Nucleus accumbens (tissue), 56 donors: ENCODE measurements around the gene CGB1.
A peak's percentile ranks its signal among the peaks of the same experiment; 100 is the strongest.
"Not testable (repeated sequence)": the region's sequence is repeated elsewhere in the genome, so short reads cannot be mapped to it uniquely, and the experiment has no call there.

Source experiments
- DNase-seq, 56 donors: peaks; one replicate each; lab custom pipeline; 2025; lab: John Stamatoyannopoulos, UW

The CGB1 gene

DNA sequence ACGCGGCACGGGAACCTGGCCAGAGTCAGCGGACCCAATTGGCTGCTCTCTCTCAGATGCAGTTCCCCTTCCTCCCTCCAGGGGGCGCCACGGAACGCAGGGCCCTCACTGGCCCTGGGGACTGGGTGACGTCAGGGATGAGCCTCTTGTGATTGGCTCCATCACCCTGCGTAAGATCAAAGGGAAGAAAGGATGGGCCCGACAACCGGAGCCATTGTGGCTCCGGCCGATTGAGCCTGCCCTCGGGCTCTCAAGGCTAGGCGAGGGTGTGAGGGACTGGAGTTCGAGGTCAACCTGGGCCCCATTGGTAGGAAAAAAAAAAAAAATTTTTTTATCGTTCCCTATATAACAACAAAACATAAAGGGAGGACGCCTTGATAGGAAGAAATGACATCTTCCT, at the start of gene CGB1:
CGB1 (minus strand) TSS at position 81 of the 400 bp plus-strand sequence. CDS start 184 bp downstream, outside the sequence.
- not testable (repeated sequence) for DNase-seq

DNA sequence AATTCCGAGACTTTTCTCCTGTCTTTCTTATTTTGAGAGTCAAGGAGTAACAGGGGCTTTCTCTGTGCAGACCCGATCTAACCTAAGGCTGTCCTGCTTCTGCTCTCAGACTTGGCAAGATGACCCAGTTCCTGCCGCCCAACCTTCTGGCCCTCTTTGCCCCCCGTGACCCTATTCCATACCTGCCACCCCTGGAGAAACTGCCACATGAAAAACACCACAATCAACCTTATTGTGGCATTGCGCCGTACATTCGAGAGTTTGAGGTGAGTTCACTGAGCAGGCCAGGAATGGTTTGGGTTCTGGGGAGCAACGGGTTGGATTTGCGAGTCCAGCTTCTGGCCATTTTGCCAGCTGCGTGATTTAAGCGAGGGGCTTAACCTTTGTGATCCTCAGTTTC, 49.6 kb upstream of the CGB1 start:
- DNase-seq = no peak

DNA sequence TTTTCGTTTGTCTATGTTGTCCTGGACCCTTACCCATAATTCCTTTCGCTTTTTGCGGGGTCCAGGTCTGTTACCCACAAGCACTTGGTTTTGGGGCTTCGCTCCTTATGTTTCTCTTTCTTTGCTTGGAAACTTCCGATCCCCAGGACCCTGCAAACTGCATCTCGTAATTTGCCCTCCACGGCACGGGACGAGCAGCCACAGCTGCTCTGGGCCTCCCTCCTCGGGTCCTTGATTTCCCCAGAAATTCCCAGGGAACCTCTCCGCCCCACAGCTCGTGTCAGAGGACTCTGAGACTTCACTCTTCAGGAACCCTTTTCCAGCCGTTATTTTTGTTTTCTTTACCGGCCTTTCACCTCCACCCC, 49.2 kb upstream of the CGB1 start:
- no peak for DNase-seq

DNA sequence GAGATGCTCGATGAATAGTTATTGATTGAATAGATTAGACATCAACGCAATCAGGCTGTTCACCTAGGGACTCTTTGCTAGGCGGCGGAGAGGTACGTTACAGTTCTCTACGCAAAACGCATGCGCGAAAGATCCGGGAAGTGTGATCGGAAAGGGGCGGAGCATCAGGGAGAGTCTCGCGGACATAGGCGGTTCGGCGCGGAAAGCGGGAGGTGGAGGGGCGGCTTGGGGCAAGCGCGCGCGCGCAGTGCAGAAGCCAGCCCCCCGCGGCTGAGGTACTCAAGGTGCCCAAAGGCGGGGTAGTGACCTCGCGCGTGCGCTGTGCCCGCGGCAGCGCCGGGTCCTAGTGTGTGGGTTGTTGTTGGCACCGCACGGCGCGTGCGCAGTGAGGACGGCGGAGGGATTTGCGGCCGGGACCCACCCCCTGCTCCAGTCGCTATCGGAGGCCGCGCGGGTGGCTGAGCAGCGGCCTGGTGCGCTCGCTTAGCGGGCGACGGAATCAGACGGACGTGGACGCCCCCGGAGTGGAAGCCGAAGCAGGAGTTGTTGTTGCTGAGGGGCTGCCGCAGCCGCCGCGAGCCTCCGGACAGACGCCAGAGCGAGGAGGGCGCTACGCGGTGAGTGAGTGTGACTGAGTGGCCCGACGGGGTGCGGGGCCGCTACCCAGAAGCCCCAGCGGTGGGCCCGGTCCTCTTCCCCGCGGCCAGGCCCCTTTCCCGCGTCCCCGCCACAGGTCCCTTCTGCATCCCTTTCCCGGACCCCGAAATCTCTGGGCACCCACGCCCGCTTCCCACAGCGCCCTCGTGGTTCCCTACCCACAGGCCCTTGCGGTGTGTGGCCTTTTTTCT, 48.5 kb upstream of the CGB1 start, which contains the start of gene SNRNP70:
SNRNP70 (plus strand) TSS at position 432 of the 848 bp plus-strand sequence. CDS start 964 bp downstream, outside the sequence.
- peak; percentile 67 to 100 (median 97) for DNase-seq

DNA sequence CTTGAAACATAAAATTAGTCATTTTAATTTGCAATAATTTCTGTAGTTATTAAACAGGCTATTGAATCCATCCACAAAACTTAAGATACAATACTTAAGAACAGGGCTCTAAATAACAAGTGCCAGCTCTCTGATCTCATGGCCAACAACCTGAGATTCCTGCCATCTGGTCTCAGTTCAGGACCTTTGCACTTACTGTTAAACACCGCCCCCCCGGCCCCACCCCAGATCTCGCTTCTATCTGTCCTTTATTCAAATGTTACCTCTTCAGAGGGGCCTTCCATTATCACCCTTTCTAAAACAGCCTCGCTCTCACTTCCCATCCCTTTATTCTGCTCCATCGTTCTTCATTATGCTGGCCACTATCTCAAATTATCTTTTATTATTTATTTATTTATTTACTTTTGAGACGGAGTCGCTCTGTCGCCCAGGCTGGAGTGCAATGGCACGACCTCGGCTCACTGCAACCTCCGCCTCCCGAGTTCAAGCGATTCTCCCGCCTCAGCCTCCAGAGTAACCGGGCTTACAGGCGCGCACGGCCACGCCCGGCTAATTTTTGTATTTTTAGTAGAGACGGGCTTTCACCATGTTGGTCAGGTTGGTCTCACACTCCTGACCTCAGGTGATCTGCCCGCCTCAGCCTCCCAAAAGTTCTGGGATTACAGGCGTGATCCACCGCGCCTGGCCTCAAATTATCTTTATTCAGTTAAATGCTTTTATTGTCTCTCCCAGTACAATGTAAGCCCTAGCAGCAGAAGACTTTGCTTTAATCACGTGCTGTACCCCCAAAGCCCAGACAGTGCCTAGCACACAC, 47.7 kb upstream of the CGB1 start:
- DNase-seq = peak in 2 of 56 donors; percentile 26 to 41

DNA sequence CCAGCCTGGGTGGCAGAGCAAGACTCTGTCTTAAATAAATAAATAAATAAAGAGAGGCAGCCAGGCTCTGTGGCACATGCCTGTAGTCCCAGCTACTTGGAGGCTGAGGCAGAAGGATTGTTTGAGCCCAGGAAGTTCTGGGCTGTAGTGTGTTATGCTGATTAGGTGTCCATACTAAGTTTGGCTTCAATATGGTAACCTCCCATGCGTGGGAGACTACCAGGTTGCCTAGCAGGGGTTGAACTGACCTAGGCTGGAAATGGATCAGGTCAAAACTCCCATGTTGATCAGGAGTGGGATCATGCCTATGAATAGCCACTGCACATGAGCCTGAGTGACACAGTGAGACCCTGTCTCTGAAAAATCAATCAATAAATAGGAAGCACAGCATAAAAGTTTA, 44.6 kb upstream of the CGB1 start:
- no peak for DNase-seq

DNA sequence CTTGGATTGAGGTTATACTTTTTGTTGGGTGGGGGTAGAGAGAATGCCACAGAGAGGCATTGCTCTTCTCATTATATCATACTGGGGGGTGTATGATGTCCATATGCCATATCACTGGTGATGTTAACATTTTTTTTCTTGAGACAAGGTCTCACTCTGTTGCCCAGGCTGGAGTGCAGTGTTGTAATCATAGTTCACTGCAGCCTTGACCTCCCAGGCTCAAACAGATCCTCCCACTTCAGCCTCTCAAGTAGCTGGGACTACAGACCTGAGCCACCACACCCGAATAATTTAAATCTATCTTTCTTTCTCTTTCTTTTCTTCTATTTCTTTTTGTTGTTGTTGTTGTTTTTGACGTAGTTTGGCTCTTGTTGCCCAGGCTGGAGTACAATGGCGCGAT, 43.7 kb upstream of the CGB1 start:
- DNase-seq = no peak

DNA sequence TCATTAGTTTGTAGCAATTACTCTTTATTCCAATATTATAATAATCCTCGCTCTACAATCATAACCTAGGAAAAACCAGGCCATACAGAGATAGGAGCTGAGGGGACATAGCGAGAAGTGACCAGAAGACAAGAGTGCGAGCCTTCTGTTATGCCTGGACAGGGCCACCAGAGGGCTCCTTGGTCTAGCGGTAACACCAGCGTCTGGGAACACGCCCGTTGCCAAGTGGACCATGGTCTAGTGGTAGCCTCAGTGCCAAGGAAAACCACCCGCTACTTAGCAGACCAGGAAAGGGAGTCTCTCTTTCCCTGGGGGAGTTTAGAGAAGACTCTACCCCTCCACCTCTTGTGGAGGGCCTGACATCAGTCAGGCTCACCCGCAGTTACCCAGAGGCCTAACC, 38.2 kb upstream of the CGB1 start:
- DNase-seq = peak in 37 of 56 donors; percentile 1 to 73 (median 22)

DNA sequence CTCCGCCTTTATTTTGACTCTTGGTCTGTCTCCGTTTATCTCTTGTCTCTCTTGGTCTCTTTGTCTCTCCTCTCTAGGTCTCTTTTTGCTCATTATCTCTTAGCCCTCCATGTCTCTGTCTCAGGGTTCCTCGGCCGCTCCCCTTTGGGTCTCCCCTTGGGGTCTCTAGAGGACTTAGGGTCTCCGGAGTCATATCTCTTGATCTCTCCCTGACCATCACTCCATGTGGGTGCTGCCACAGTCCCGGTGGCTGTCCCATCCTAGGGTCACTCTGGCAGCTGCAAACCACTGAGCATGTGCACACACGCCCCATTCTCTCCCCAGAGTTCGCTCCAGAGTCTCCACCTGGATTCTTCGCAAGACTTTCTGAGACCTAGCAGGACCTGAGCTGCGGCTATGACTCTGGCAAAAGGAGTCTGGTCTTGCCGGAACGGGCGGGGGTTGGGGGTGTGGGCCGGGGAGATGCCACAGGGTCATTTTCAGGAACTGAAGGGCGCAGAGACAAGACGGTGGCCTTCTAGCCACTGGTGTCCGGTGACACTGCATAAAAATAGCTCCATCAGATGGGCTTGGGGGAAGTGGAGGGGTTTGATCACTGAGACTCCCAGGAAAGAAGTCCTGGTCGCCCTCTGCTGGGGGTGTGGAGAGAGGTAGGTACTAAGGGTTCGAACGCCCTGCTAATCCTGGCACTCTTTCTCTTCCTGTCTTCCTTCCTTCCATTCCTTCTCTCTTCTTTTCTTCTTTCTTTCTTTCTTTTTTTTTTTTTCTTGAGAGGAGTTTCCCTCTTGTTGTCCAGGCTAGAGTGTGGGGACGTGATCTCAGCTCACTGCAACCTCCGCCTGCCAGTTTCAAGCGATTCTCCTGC, 37.1 kb upstream of the CGB1 start:
- no peak for DNase-seq

DNA sequence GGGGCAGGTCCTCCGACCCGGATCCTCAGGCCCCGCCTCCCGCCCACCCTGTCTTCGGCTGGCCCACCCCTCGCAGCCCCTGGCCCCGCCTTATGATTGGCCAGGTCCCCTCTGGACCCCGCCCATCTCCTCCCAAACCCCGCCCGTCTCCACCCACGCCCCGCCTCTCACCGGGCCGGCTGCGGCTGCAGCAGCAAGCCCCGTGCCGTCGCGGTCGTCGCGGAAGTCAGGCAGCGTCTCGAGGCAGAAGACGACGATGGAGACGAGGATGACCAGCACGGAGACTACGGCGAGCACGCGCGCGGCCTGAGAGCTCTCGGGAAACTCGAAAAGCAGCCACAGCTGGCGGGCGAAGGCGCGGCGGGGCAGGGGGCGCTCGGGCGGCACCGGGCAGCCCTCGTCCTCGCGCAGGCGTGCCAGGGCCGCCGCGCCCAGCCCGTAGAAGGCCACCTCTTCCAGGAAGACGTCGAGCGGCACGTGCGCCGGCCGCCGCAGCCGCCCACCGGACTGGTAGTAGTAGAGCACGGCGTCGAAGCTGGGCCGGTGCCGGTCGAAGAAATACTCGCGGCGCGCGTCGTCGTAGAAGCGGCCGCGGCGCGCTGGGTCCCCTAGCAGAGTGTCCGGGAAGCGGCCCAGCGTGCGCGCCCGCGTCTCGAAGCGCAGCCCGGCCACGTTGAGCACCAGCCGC, 35.3 kb upstream of the CGB1 start:
- DNase-seq = peak in 1 of 56 donors; percentile 6

DNA sequence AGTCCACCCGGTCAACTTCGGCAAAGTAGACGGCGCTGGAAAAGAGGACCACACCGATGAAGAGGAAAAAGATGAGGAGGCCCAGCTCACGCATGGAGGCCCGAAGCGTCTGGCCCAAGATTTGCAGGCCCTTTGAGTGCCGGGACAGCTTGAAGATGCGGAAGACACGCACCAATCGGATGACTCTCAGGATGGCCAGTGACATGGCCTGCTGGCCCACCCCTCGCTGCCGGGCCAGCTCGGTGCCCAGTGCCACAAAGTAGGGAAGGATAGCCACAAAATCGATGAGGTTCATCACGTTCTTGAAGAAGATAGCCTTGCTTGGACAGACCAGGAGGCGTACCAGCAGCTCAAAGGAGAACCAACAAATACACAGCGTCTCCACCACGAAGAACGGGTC, 33.7 kb upstream of the CGB1 start:
- DNase-seq = no peak

DNA sequence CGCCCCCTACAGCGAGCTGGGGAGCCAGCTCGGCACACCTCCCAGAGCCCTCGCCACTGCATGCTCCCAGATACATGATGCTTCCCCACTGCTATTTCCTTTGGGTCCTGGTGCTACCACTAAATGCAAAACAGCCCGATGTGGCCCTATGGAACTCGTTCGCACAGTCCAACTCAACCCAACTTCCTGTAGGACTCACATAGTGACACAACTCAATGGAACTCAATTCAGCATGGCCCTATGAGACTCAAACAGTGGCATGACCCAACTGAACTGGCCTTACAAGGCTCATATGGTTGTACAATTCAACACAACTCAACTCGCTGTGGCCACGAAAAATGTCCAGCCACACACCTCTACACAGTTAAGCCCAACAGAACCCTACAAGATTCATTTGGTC, 32.3 kb upstream of the CGB1 start:
- no peak for DNase-seq

DNA sequence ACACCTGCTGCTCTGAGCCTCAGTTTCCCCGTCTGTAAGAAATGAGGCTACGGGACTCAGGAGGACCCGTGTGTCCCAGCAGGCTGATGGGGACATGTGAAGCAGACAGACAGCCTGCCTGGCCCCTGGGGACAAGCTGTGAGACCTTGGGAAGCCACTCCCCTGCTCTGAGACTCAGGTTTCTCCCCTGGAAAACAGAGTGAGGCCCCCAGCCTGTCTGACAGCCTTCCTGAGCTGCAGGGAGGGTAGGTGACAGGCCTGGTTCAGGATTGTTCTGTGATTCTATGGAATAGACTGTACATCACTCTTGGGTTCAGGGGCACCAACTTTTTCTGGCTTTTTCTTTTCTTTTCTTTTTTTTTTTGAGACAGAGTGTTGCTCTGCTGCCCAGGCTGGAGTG, 30.9 kb upstream of the CGB1 start:
- DNase-seq = no peak

DNA sequence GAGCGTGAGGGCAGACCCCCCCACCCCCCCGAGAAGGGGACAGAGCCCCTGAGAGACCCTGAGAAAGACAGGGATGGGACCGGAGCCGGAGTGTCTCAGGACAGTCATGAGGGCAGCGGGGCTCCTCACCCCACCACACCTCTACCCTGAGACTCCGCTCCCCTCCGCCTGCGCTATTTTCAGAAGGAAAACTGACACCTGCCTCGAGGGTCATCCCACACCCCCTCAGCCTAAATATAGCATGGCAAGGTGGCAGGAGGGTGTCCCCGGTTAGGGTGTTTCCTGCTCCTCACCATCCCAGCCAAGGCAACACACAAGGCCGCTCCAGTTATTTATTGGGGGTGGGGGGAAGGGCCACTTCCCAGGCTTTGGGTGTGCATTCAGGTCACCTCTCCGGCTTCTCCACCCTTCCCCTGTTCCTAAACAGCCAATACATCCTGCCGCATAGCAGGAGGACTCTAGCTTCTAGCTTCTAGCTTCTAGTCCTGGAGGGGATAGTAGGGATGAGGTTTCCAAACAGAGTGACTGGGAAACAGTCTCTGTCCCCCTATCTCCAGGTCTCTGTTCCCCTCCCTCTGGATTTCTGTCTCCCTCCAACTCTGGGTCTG, 29.3 kb upstream of the CGB1 start:
- DNase-seq = no peak

DNA sequence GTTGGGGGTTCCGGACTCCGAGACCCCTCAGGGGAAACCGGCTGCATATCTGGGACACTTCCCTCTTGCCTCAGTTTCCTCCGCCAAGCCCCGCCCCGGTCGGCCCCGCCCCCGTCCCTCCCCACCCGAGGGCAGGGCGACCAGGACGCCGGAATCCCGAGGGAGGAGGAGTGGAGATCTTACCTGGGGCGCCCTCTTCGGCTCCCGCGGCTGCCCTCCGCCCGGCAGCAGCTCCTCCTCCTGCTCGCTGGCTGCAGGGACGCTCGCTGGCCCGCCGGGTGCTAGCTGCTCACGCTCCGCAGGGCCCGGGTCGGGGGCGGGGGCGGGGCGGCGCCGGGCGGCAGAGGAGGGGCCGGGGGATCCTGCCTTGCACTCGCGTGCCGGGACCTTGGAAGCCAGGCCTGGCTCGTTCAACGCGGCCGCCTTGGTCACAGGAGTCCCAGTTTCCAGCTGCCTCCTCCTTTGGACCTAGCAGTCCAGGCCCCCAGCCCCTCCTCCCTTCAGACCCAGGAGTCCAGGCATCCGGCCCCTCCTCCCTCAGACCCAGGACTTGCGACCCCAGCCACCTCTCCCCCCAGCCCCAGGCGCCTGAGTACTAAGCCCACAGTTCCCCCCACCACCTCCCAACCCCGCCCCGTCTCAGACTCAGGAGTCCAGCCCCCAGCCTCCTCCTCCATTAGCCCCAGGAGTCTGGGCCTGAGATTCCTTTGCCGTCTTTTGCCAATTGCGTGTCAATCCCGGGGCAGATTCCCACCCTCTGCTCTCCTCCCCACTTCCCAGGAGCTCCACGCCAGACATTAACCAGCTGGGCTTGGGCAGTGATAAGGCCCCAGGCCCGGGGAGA, 28.3 kb upstream of the CGB1 start, which contains the start of gene NTF4:
NTF4 (minus strand) TSS at position 51 of the 844 bp plus-strand sequence. CDS start 2,821 bp downstream, outside the sequence.
- DNase-seq = peak in 1 of 56 donors; percentile 7

DNA sequence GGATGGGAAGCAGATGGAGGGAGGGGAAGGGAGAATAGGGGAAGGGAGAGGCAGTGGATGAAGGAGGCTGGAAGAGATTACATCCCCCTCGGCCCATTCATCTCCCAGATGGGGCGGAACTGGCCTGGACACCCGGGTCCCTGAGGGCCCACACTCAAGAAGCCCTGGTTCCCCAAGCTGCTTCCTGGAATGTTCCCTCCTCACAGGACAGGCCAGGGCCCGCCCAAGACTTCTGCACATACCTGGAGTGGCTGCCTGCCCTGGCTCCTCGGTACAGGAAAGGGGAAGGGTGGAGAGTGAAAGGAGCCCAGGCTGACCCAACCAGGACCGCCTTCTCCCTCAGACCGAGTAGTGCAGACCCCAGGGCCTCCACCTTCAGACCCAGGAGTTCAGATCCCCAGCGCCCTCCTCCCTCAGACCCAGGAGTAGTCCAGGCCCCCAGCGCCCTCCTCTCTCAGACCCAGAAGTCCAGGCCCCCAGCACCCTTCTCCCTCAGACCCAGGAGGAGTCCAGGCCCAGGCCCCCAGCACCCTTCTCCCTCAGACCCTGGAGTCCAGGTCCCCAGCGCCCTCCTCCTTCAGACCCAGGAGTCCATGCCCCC, 27.4 kb upstream of the CGB1 start:
- no peak for DNase-seq

DNA sequence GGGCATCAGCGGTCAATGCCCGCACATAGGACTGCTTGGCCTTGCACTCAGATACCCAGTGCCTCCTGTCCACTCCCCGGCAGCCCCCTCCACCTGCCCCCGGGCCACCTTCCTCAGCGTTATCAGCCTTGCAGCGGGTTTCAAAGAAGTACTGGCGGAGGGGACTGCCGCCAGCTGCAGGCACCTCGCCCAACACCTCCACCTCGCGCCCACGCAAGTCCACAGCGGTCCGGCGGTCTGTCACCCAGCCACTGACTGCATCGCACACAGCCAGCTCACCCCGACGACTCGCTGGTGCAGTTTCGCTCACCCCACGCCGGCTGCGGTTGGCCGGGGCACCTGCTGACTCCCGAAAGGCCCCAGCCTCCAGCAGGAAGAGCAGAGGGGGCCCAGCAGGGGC, 24.8 kb upstream of the CGB1 start:
- no peak for DNase-seq

DNA sequence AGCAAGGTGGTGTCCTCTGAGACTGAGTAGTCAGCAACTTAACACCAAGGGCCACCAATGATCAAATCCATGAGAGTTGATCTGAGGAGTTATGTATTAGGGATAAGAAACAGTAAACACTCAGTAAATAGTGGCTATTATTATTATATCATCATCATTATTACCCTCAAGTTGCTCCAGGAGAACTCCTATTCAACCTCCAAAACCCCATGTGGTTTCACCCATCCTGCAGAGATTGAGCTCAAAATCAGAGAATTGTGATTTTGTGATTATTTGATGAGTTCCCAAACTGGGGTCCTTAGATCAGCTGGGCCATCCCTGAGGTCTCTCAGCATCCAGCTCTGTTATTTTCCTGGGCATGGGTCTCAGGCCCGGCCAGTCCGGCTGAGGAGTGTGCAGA, 24.3 kb upstream of the CGB1 start:
- DNase-seq = no peak
